ENCODE data around the gene GPATCH2L. TPM values are rescaled to one million over a fixed set of nuclear protein-coding genes. Genes with fewer than 3 reads are reported as not detected.

The GPATCH2L gene
- 8.3 TPM for polyA plus RNA-seq

- H3K4me1 Mint-ChIP-seq = peaks cover 20 to 37% (median 30%) of the 10 kb centered on the region in 3 donors
- H3K36me3 Mint-ChIP-seq = peaks cover 5% of the 10 kb centered on the region
- H3K4me3 Mint-ChIP-seq = peak within 1 kb of the TSS; percentile 80 to 98 (median 90)
- no peaks in the 10 kb centered on the region for H3K27me3 Mint-ChIP-seq
- H3K9me3 Mint-ChIP-seq = peaks cover 0 to 2% (median 0%) of the 10 kb centered on the region in 3 donors
- H3K27ac Mint-ChIP-seq = peak within 1 kb of the TSS; percentile 73 to 98 (median 95)
Observed at GRCh38 chr14:76151398-76152332, at the start of gene GPATCH2L. Gene GPATCH2L (plus strand): TSS chr14:76151922. CDS start chr14:76154364, 2,442 bp downstream.

GRCh38 chr14:76104802-76105355, 46.8 kb upstream of the GPATCH2L start:
- H3K27me3 Mint-ChIP-seq = peaks cover 13% of the 10 kb centered on the region
- H3K9me3 Mint-ChIP-seq = peaks cover 3 to 4% (median 3%) of the 10 kb centered on the region in 3 donors
- H3K36me3 Mint-ChIP-seq = no peaks in the 10 kb centered on the region
- no peak overlapping the region for H3K4me3 Mint-ChIP-seq
- H3K27ac Mint-ChIP-seq = no peak overlapping the region
- H3K4me1 Mint-ChIP-seq = no peaks in the 10 kb centered on the region

- Mint-ChIP-seq H3K27ac (no peak overlapping the region), H3K27me3 (peaks cover 10% of the 10 kb centered on the region), H3K36me3 (no peaks in the 10 kb centered on the region), H3K9me3 (peaks cover 3 to 5% (median 4%) of the 10 kb centered on the region in 3 donors), H3K4me1 (no peaks in the 10 kb centered on the region), H3K4me3 (no peak overlapping the region)
Observed at GRCh38 chr14:76106188-76106587, 45.5 kb upstream of the GPATCH2L start.

GRCh38 chr14:76109087-76109880, 42.4 kb upstream of the GPATCH2L start:
- Mint-ChIP-seq H3K27me3 (peaks cover 14% of the 10 kb centered on the region), H3K4me3 (no peak overlapping the region), H3K36me3 (no peaks in the 10 kb centered on the region), H3K27ac (no peak overlapping the region), H3K9me3 (peaks cover 4 to 5% (median 5%) of the 10 kb centered on the region in 3 donors), H3K4me1 (no peaks in the 10 kb centered on the region)

DNA sequence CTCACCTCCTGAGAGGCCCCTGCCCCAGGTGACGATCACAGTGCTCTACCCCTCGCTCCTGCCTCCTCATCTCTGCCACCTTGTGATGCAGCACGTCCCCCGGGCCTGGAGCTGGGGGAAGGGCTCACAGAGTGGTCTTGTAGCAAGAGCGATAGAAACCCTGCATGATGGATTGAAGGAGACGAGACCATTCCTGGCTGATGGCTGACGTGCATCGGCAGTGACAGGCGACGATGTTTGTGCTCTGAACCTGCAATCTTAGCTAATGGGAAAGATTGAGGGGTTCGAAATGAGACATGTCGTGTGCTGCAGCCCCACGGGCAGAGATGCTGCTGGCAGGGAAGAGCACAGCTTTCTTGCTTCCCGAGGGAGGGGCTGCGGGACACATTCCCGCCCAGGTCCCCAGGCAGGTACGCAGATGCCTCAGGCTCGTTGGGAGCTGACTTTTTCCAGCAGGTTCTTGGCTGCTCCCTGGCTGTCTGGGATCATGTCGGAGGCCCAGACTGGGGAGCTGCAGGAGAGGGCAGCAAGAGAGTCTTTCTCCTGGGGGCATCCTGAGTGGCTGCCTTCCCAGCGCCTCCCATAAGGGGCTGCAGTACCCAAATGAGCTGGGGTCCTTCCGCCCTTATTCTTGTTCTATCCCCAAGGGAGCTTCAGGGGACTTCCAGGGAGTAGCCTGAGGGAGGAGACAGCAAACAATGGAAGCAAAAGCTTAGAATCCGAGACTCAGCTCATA, 38.7 kb upstream of the GPATCH2L start:
- H3K4me3 Mint-ChIP-seq = no peak overlapping the region
- H3K27ac Mint-ChIP-seq = no peak overlapping the region
- H3K9me3 Mint-ChIP-seq = peaks cover 3 to 5% (median 4%) of the 10 kb centered on the region in 3 donors
- H3K27me3 Mint-ChIP-seq = peaks cover 9% of the 10 kb centered on the region
- H3K36me3 Mint-ChIP-seq = no peaks in the 10 kb centered on the region
- H3K4me1 Mint-ChIP-seq = no peaks in the 10 kb centered on the region

DNA sequence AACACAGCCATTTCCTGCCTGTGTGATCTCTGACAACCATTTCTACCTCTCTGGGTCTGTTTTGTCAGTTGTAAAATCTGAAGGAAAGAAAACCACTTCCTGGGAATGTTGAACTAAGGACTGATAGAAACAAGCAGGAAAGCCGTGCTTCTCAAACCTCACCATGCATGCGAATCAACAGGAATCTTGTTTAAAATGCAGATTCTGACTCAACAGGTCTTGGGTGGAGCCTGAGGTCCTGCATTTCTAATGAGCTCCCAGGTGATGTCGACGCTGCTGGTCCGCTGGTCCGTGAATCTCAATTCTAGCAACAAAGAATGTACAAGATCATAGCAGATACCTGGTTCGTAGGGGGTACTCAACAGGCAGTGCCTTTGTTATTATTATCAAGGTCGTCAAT, 38.0 kb upstream of the GPATCH2L start:
- H3K4me1 Mint-ChIP-seq = no peaks in the 10 kb centered on the region
- H3K27me3 Mint-ChIP-seq = peaks cover 9% of the 10 kb centered on the region
- H3K36me3 Mint-ChIP-seq = no peaks in the 10 kb centered on the region
- peaks cover 0 to 5% (median 4%) of the 10 kb centered on the region in 3 donors for H3K9me3 Mint-ChIP-seq
- H3K4me3 Mint-ChIP-seq = no peak overlapping the region
- no peak overlapping the region for H3K27ac Mint-ChIP-seq

GRCh38 chr14:76115010-76115422, 36.7 kb upstream of the GPATCH2L start:
- H3K27me3 Mint-ChIP-seq = peaks cover 9% of the 10 kb centered on the region
- peaks cover 0 to 4% (median under 1%) of the 10 kb centered on the region in 3 donors for H3K9me3 Mint-ChIP-seq
- H3K27ac Mint-ChIP-seq = no peak overlapping the region
- no peaks in the 10 kb centered on the region for H3K4me1 Mint-ChIP-seq
- H3K4me3 Mint-ChIP-seq = no peak overlapping the region
- H3K36me3 Mint-ChIP-seq = no peaks in the 10 kb centered on the region

GRCh38 chr14:76117789-76118484, 33.8 kb upstream of the GPATCH2L start:
- no peaks in the 10 kb centered on the region for H3K4me1 Mint-ChIP-seq
- no peak overlapping the region for H3K4me3 Mint-ChIP-seq
- no peaks in the 10 kb centered on the region for H3K36me3 Mint-ChIP-seq
- peaks cover 9% of the 10 kb centered on the region for H3K27me3 Mint-ChIP-seq
- peaks cover 0 to 2% (median 0%) of the 10 kb centered on the region in 3 donors for H3K9me3 Mint-ChIP-seq
- no peak overlapping the region for H3K27ac Mint-ChIP-seq

DNA sequence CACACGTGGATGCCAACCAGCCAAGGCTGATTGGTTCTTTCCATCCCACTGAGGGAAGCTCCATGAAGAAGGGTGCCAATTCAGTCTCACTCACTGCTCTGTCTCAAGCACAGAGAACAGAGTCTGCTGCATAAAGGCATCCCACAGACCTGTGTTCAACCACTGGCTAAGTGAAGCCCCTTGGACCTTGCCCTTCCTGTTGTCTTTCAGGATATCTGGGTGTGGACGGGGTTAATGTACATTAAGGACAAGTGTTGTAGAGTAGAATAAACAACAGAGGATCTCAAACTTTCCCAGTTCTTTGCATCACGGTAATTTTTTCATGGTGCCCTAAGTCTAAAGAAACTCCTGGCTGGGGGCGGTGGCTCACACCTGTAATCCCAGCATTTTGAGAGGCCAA, 33.1 kb upstream of the GPATCH2L start:
- H3K36me3 Mint-ChIP-seq = no peaks in the 10 kb centered on the region
- H3K27me3 Mint-ChIP-seq = peaks cover 8% of the 10 kb centered on the region
- H3K4me1 Mint-ChIP-seq = no peaks in the 10 kb centered on the region
- H3K4me3 Mint-ChIP-seq = no peak overlapping the region
- H3K9me3 Mint-ChIP-seq = peaks cover 0 to 2% (median 0%) of the 10 kb centered on the region in 3 donors
- H3K27ac Mint-ChIP-seq = no peak overlapping the region

GRCh38 chr14:76121089-76121748, 30.5 kb upstream of the GPATCH2L start:
- Mint-ChIP-seq H3K27ac (peak overlapping the region in 1 of 3 donors; percentile 60), H3K4me1 (peaks cover 0 to 4% (median 0%) of the 10 kb centered on the region in 3 donors), H3K36me3 (no peaks in the 10 kb centered on the region), H3K9me3 (no peaks in the 10 kb centered on the region), H3K27me3 (peaks cover 3% of the 10 kb centered on the region), H3K4me3 (no peak overlapping the region)

- Mint-ChIP-seq H3K27ac (no peak overlapping the region), H3K4me1 (peaks cover 0 to 4% (median 0%) of the 10 kb centered on the region in 3 donors), H3K27me3 (peaks cover 8% of the 10 kb centered on the region), H3K36me3 (no peaks in the 10 kb centered on the region), H3K4me3 (no peak overlapping the region), H3K9me3 (peaks cover 0 to 2% (median 0%) of the 10 kb centered on the region in 3 donors)
Observed at GRCh38 chr14:76123426-76124225, 28.1 kb upstream of the GPATCH2L start.

GRCh38 chr14:76125511-76125910, 26.2 kb upstream of the GPATCH2L start:
- no peaks in the 10 kb centered on the region for H3K36me3 Mint-ChIP-seq
- no peak overlapping the region for H3K27ac Mint-ChIP-seq
- H3K4me1 Mint-ChIP-seq = peaks cover 0 to 4% (median 0%) of the 10 kb centered on the region in 3 donors
- H3K4me3 Mint-ChIP-seq = no peak overlapping the region
- peaks cover 13% of the 10 kb centered on the region for H3K27me3 Mint-ChIP-seq
- peaks cover 0 to 2% (median 0%) of the 10 kb centered on the region in 3 donors for H3K9me3 Mint-ChIP-seq

DNA sequence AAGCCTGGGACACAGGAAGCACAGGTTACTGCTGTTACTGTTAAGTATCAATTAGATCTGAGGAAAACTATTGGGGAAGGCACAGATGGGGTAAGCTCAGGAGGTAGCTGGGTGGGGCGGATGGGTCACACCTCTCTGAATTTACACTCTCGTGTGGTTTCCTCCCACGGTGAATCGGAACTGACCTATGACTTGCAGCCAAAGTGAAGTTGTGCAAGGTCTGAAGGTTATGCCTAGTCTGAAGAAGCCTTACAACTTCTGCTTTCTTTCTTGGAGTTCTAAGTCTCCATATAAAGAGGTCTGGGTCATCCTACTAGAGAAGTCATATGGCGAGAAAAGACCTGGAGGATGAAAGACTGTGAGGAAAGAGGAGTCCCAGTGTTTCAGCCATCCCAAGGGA, 25.6 kb upstream of the GPATCH2L start:
- H3K27me3 Mint-ChIP-seq = peaks cover 18% of the 10 kb centered on the region
- peaks cover 0 to 2% (median 0%) of the 10 kb centered on the region in 3 donors for H3K9me3 Mint-ChIP-seq
- peaks cover 0 to 4% (median 0%) of the 10 kb centered on the region in 3 donors for H3K4me1 Mint-ChIP-seq
- H3K27ac Mint-ChIP-seq = no peak overlapping the region
- no peaks in the 10 kb centered on the region for H3K36me3 Mint-ChIP-seq
- H3K4me3 Mint-ChIP-seq = no peak overlapping the region

Data from IgD-negative memory B cell (primary cell).